NCI-H460 (cell line): ENCODE measurements around the gene GYS1. TPM values are rescaled to one million over a fixed set of nuclear protein-coding genes. Genes with fewer than 3 reads are reported as not detected.
"Not testable (repeated sequence)": the region's sequence is repeated elsewhere in the genome, so short reads cannot be mapped to it uniquely, and the experiment has no call there.

Experiments used
- DNase-seq: peaks from one replicate; pipeline ENCODE4 v3.0.0-alpha.2; 2016; ENCODE audit warnings: low read depth; ENCODE audit errors: extremely low read depth
- total RNA-seq: library from RNA; depleted of rRNA; stranded (reverse); fragments of >200 nt; shearing (Covaris generic); gene quantifications from 2 replicates; pipeline ENCODE4 v1.2.3, GENCODE V29; 2014

Gene GYS1
- total RNA-seq, 1 experiment from 2014 or later: 19.8 TPM

GRCh38 chr19:49018388-49019241, 25.5 kb upstream of the GYS1 start:
- not testable (repeated sequence) for DNase-seq

- no peak for DNase-seq
These were observed 24.7 kb upstream of the GYS1 start for GRCh38 chr19:49017666-49018351.

- no peak for DNase-seq
These were observed 24.0 kb upstream of the GYS1 start, which contains the start of gene LHB for GRCh38 chr19:49017041-49017665. TSS of gene LHB (minus strand) at chr19:49017091. CDS start at chr19:49017081, 10 bp downstream.

- no peak for DNase-seq
These were observed 23.1 kb upstream of the GYS1 start for GRCh38 chr19:49016067-49016839.

- DNase-seq: no peak
These were observed 21.8 kb upstream of the GYS1 start for GRCh38 chr19:49014870-49015255.

GRCh38 chr19:49014123-49014869, 21.2 kb upstream of the GYS1 start:
- no peak for DNase-seq

- DNase-seq: no peak
These were observed 18.1 kb upstream of the GYS1 start for GRCh38 chr19:49011194-49011593.

- DNase-seq: no peak
These were observed 17.3 kb upstream of the GYS1 start for GRCh38 chr19:49010453-49010852.

GRCh38 chr19:49009828-49010227, 16.7 kb upstream of the GYS1 start:
- no peak for DNase-seq

- no peak for DNase-seq
These were observed 13.8 kb upstream of the GYS1 start for GRCh38 chr19:49006905-49007304.

- DNase-seq: no peak
These were observed 12.0 kb upstream of the GYS1 start for GRCh38 chr19:49004964-49005614.

- no peak for DNase-seq
These were observed 11.0 kb upstream of the GYS1 start for GRCh38 chr19:49004133-49004532.

GRCh38 chr19:48999481-49000325, 6.6 kb upstream of the GYS1 start:
- peak; percentile 36 for DNase-seq

- peak; percentile 40 for DNase-seq
These were observed 4.9 kb upstream of the GYS1 start for GRCh38 chr19:48997972-48998371.

GRCh38 chr19:48994035-48994386, 902 bp upstream of the GYS1 start:
- DNase-seq: no peak

GRCh38 chr19:48992581-48993174, 431 bp downstream of the GYS1 start:
- DNase-seq: no peak

- DNase-seq: peak; percentile 51
These were observed 1.1 kb downstream of the GYS1 start for GRCh38 chr19:48991873-48992580.
